IMR-90 (cell line): ENCODE results near the gene APBB3.
"Not testable (repeated sequence)": the region's sequence is repeated elsewhere in the genome, so short reads cannot be mapped to it uniquely, and the experiment has no call there.

Experiments used
- CEBPB ChIP-seq: IDR thresholded peaks from 2 replicates; pipeline ENCODE4 v1.6.1; 2012; ENCODE audit warnings: low read depth, low read length, improper control_type of control experiment
- CTCF ChIP-seq: conservative IDR thresholded peaks from 2 replicates; pipeline ENCODE4 v1.5.1; 2012; ENCODE audit warnings: mild to moderate bottlenecking, low read depth, low read length, improper control_type of control experiment
- ELK1 ChIP-seq: fragments of 150-350 bp; IDR thresholded peaks from 2 replicates; pipeline ENCODE4 v1.6.1; 2016; ENCODE audit warnings: low read depth, mild to moderate bottlenecking, low read length, moderate library complexity, borderline replicate concordance
- FOS ChIP-seq: fragments of 150-350 bp; IDR thresholded peaks from 2 replicates; pipeline ENCODE4 v1.6.1; 2016; ENCODE audit warnings: low read depth, low read length
- MXI1 ChIP-seq: IDR thresholded peaks from 2 replicates; pipeline ENCODE4 v1.6.1; 2012; ENCODE audit warnings: low read depth, mild to moderate bottlenecking, low read length, moderate library complexity, borderline replicate concordance
- NFE2L2 ChIP-seq: fragments of 150-350 bp; IDR thresholded peaks from 2 replicates; pipeline ENCODE4 v1.6.1; 2016; ENCODE audit warnings: low read depth, mild to moderate bottlenecking, low read length
- POLR2A ChIP-seq: IDR thresholded peaks from 2 replicates; pipeline ENCODE4 v1.6.1; 2012; ENCODE audit warnings: mild to moderate bottlenecking, low read depth, low read length
- RAD21 ChIP-seq: IDR thresholded peaks from 2 replicates; pipeline ENCODE4 v1.6.1; 2012; ENCODE audit warnings: low read length, improper control_type of control experiment
- RCOR1 ChIP-seq: IDR thresholded peaks from 2 replicates; pipeline ENCODE4 v1.6.1; 2012; ENCODE audit warnings: mild to moderate bottlenecking, low read length, improper control_type of control experiment; ENCODE audit not compliant: insufficient replicate concordance
- RFX5 ChIP-seq: IDR thresholded peaks from 2 replicates; pipeline ENCODE4 v1.8.0; 2012; ENCODE audit warnings: low read depth, mild to moderate bottlenecking, low read length, moderate library complexity
- USF2 ChIP-seq: fragments of 150-350 bp; IDR thresholded peaks from 2 replicates; pipeline ENCODE4 v1.6.1; 2017; ENCODE audit warnings: mild to moderate bottlenecking, antibody characterized with exemption, low read length, low read depth

- not testable (repeated sequence) for TF ChIP-seq USF2, CTCF, POLR2A, RFX5, FOS, RAD21, CEBPB, MXI1, RCOR1, ELK1, NFE2L2
Observed at GRCh38 chr5:140593070-140593469, 28.7 kb upstream of the APBB3 start.
